HG02759 (cell line): ENCODE measurements around the gene MTCH1.
"Not testable (repeated sequence)": the region's sequence is repeated elsewhere in the genome, so short reads cannot be mapped to it uniquely, and the experiment has no call there.

Experiments
- ATAC-seq: cut with Tn5 transposase; IDR thresholded peaks from one replicate; pipeline ENCODE4 v1.9.1; 2021; ENCODE audit warnings: mild to moderate bottlenecking, moderate library complexity; ENCODE audit not compliant: unreplicated experiment

The MTCH1 gene

GRCh38 chr6:36999061-36999750 lies 13.2 kb upstream of the MTCH1 start:
- no peak for ATAC-seq

- no peak for ATAC-seq
Observed at GRCh38 chr6:36998723-36999038, 12.7 kb upstream of the MTCH1 start.

DNA sequence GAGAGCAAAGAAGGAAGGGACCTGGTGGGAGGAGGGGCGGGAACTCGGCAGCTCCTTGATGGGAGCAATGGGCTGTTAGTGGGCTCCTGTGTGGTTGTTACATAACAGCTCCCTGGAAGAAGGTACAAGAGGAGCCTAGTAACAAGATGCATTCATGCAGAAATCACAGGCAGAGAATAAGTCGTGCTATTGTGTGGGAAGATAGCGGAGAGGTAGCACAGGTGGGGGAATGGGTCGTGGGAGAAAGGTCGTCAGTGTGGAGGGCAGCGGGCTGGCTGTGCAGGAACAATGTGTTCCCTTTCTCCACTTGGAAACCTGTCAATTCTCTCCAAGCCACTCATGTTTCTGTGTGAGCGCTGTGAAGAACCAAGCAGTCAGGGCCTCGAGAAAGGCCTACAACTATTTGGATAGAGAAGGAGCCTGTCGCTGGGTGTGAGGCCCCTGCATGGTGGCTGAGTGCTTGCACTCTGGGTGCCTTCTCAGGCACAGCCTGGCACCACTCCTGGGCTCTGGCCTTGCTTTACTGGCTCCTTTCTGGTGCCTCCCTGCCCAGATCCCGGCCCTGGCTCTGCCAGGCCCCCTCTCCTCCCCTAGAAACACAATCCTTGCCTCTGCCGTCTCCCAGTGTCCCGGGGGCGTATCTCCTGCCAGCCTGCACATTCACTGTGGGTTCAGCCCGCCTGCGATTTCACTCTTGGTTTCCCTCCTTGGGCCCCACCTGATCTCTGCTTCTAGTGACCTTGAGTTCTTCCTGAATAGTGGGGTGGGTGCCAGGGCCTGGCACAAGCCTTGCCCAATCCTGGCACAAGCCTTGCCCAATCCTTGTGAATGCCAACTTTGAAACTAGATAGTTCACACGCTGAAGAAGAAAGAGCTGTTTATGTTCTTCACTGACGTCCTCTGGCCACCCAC lies 12.1 kb upstream of the MTCH1 start:
- no peak for ATAC-seq

DNA sequence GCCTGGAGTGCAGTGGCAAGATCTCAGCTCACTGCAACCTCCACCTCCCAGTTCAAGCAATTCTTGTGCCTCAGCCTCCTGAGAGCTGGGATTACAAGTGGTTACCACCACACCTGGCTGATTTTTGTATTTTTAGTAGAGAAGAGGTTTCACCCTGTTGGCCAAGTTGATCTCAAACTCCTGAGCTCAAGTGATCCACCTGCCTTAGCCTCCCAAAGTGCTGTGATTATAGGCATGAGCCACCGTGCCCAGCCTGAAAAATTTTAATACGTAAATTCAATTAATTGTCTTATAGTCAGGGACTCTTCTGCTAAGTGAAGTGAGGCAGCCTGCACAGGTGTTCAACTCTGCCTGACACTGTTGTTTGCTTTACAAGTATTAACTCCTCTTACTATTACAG lies 4.4 kb upstream of the MTCH1 start:
- not testable (repeated sequence) for ATAC-seq

GRCh38 chr6:36989264-36989663 lies 3.3 kb upstream of the MTCH1 start:
- no peak for ATAC-seq

DNA sequence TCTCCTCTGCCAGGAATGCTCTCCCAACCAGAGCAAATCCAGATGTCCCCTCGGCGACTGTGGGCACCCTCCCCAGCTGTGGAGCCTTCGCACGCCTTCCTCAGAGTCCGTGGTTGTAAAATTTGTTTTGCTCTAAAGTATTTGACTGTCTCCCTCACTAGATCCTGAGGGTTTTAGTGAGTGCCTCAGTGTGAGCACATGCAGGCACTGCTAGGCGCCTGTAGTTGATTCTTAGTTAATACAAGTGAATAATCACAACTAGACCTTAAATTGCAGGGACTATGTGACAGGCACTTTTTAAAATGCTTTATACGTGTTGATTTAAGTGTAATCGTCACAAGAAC lies 680 bp upstream of the MTCH1 start:
- no peak for ATAC-seq

DNA sequence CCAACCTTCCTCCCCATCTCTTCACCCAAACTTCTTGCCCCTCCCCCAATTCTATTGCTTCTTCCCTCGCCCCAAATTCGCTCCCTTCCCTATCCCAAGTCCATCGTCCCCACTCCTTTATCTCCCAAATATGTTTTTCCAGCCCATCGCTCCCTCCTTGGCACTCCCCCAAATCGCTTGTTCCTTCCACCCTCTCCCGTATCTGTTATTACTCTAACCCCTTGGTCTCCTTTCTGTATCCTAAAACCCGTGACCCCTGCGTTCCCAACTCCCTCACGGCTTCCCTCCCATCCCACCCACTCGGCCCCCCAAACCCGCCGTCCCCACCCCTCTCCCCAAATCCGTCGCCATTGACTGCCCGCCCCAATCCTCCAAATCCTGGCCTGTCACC lies 584 bp downstream of the MTCH1 start:
- no peak for ATAC-seq

DNA sequence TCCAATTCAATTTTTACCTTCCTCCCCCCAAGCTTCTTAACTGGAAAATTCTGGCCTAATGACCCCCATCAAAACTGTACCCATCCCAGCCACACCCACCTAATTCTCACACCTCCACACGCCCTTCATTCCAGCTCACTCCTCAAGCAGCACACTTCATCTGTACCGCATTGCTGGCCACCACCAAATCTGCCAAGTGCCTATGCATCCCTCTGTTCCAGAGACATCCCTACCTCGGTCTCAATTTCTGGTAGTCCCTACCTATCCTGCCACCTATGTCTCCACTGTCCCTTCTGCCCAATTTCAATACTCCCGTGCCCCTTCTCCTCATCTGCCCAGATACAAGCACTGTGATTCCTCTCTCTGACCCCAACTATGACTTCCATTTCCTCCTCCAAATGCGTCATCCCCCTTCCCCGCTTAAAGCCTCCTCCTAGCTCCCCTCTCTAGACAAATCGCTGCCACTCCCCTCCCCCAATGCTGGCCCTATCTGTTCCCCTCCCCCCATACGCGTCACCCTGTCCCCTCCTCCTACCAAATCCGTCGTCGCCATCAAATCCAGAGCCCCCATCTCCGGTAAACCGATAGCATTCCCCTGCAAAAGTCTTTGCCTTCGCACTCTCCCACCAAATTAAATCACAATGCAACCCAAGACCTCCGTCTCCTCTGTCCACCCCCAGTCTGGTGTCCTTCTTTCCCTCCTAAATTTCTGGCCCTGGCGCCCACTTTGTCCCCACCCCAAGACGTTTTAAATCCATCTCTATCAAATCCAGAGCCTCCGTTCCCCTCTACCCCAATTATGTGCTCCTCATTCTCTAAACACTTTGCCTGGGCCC lies 1.2 kb downstream of the MTCH1 start:
- no peak for ATAC-seq

- no peak for ATAC-seq
Observed at GRCh38 chr6:36983538-36983937, 2.5 kb downstream of the MTCH1 start.

GRCh38 chr6:36980876-36981619 lies 4.9 kb downstream of the MTCH1 start:
- no peak for ATAC-seq

- no peak for ATAC-seq
Observed at GRCh38 chr6:36980129-36980528, 5.9 kb downstream of the MTCH1 start.

DNA sequence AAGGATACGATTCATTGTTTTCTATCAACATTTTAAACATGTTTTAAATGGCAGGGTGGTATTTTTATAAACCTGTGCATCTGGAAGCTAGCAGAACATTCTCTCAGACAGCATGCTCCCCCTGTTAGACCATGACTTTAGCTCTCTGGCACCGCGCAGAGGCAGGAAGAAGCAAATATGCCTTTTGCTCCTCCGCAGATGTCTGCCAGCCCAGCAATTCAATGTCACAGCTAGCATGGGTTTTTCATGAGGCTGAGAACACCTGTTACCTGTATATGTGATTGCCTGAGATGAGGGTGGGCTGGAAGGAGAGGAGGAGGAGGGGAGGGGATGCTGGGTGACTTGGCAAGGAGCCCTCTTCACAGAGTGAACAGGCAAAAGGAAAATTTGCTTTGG lies 6.7 kb downstream of the MTCH1 start:
- ATAC-seq, result no peak

- no peak for ATAC-seq
Observed at GRCh38 chr6:36978421-36979346, 7.3 kb downstream of the MTCH1 start.

- ATAC-seq, result no peak
Observed at GRCh38 chr6:36977470-36977941, 8.5 kb downstream of the MTCH1 start.

GRCh38 chr6:36976931-36977330 lies 9.1 kb downstream of the MTCH1 start:
- ATAC-seq, result no peak

DNA sequence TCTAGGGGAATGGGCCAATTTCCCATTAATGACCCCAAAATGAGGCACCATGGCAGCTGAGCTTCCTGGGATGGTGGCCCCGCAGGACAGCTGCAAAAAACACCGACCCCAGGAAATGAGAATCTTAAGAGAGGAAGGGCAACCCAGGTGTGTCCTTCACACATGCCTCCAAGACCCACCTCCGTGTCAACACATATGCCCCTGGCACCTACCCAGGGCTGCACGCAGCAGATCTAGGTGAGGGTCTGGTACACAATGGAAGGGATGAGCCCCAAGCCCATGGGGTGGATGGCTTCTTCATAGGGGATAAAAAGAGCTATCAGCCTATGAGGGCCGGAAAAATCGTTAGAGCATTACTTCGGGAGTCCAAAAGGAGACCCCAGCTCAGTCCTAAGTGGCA lies 9.5 kb downstream of the MTCH1 start:
- ATAC-seq, result no peak

DNA sequence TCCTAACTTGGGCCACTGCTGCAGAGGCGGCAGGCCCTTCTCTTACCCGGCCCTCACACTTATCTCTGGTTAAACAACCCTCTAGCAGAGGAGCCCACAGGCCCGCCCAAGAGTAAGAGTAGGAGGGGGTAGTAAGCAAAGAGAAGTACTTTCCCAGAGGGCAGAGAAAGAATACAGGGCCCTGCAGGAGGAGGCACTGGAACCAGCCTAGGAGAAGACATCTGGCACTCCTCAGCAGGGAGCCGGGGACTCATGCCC lies 10.1 kb downstream of the MTCH1 start:
- ATAC-seq, result no peak

GRCh38 chr6:36975231-36976006 lies 10.6 kb downstream of the MTCH1 start:
- ATAC-seq, result no peak

DNA sequence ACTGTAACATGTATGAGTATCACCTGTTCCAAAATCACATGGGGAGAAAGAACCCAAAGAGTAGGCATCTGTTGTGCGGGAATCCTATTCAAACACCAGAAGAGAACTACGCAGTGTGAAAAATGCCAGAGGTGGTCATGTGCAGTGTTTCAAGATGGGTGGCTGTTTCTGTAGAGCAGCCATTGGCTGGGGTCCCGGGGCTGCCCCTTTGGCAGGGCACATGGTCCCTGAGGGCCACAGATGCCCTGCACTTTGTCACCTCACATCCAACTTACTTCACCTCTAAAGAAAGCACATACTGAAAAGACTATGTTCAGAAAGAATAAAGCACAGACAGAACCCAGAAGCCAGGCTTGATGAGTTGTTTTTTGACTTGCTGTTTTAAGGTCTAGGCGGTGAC lies 12.3 kb downstream of the MTCH1 start:
- ATAC-seq, result no peak
